GM12872 (cell line): ENCODE data around the gene DUOXA1.

Source experiments
- CTCF ChIP-seq: IDR thresholded peaks from 3 replicates; pipeline ENCODE4 v1.5.1; 2011; ENCODE audit warnings: low read depth, mild to moderate bottlenecking, low read length, moderate library complexity; ENCODE audit not compliant: insufficient read depth

Gene DUOXA1

GRCh38 chr15:45168286-45168685 is 38.6 kb upstream of the DUOXA1 start:
- TF ChIP-seq CTCF = no peak

- TF ChIP-seq CTCF = no peak
These were observed 38.0 kb upstream of the DUOXA1 start for GRCh38 chr15:45167631-45168205.

DNA sequence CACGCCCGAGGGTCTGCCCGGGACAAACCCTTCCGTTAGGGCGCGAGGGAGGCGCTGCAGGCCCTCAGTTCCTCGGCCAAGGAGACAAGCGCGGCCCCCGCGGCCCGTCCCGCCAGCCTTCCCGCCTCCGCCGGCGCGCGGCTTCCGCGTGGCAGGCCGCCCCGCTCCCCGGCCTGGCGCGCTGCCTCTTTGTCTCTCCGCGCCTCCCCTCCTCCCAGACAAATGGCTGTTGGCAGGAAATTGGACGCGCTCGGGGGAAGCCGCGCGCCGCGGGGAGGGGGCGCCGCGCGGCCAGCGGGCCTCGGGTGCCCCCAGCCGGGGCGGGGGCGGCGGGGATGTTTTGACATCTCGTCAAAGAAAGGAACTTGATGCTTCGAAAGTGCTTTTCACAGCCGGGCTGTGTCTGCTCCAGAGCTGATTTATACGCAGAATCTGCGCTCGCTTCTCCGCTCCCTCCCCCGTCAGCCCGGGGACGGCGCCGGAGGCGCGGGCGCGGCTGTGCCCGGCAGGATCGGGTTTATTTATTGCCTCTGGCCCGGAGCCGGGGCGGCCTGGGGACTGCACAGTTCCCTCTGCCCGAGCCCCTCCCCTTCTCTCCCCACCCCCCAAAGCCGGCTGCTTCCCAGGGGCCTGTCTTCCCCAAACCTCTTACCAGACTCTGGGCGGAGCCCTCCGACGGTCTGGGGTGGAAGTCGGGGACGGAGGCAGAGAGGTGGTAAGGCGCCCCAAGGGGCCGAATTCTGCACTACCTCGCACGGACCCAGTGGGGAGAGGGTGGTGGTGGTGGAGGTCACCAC is 37.4 kb upstream of the DUOXA1 start:
- TF ChIP-seq CTCF = peak; percentile 87

DNA sequence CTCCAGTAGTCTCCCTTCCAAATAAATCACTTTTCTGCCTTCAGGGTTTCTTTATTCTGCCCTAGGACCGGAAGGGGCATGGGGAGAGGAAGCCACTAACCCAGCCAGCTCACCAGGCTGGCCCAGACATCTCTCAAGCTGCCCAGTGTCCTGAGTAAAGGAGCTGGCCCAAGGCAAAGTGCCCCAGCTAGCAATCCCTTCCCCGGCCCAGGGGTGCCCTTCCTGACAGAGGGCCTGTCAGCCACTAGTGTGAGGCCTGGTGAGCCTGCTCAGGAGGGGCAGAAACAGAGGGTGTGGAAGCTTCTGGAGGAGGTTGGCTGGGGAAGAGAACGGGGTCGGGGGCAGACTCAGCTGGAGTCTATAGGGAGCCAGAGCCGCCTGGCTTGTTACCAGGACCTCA is 35.9 kb upstream of the DUOXA1 start:
- TF ChIP-seq CTCF = no peak

GRCh38 chr15:45164914-45165313 is 35.2 kb upstream of the DUOXA1 start:
- no peak for TF ChIP-seq CTCF

DNA sequence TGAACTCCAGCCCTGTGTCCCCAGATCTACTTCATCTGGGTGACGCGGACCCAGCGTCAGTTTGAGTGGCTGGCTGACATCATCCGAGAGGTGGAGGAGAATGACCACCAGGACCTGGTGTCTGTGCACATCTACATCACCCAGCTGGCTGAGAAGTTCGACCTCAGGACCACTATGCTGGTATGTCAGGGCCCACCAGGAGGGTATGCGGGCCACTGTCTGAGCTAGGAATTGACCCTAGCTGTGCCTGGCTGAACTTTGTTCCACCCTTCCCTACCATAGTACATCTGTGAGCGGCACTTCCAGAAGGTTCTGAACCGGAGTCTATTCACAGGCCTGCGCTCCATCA is 33.8 kb upstream of the DUOXA1 start:
- no peak for TF ChIP-seq CTCF

- peak; percentile 96 for TF ChIP-seq CTCF
These were observed 33.3 kb upstream of the DUOXA1 start for GRCh38 chr15:45162771-45163507.
